NB4 (cell line): ENCODE data around the gene LCE3A.

Experiments used
- CTCF ChIP-seq: IDR thresholded peaks from one replicate; pipeline ENCODE4 v1.5.1; 2012; ENCODE audit warnings: low read depth, low read length
- MAX ChIP-seq: IDR thresholded peaks from 2 replicates; pipeline ENCODE4 v1.6.1; 2011; ENCODE audit warnings: low read depth, low read length
- MYC ChIP-seq: IDR thresholded peaks from 2 replicates; pipeline ENCODE4 v1.6.1; 2011; ENCODE audit warnings: low read depth, low read length
- POLR2A ChIP-seq: IDR thresholded peaks from 2 replicates; pipeline ENCODE4 v1.6.1; 2011; ENCODE audit warnings: mild to moderate bottlenecking; ENCODE audit not compliant: insufficient read length; ENCODE audit errors: extremely low read depth

GRCh38 chr1:152613511-152613910, 9.4 kb downstream of the LCE3A start, which contains the start of gene LCE3B:
- TF ChIP-seq CTCF (no peak), POLR2A (no peak), MAX (no peak), MYC (no peak)
